T-cell (primary cell): Measurements from ENCODE around the gene GALNT1. TPM values are rescaled to one million over a fixed set of nuclear protein-coding genes. Genes with fewer than 3 reads are reported as not detected.

Source experiments
- ATAC-seq, 4 experiments: fragments of 200-7000 bp in 3 of 4; fragments of 150-1000 bp in 1 of 4; cut with Tn5 transposase; replicated peaks in 1 of 4; 1 replicate in 3 of 4; 2 replicates in 1 of 4; pipeline ENCODE4 v1.10.0; 2021; ENCODE audit warnings: moderate library complexity in 3 of 4, mild to moderate bottlenecking in 2 of 4, moderate number of reproducible peaks in 1 of 4
- CTCF ChIA-PET, 2 donors: fragments of 300-600 bp; sonication (Branson Sonifier 250); formaldehyde crosslinking; loops; one replicate each; lab custom pipeline; 2022; ENCODE audit warnings: antibody characterized with exemption in 2 of 2; lab: Charles Lee
- POLR2A ChIA-PET, 2 donors: fragments of 300-600 bp; sonication (Branson Sonifier 250); formaldehyde crosslinking; loops; one replicate each; lab custom pipeline; 2022; ENCODE audit warnings: antibody characterized with exemption in 2 of 2; lab: Charles Lee
- DNase-seq, 35 experiments: peaks; one replicate each; pipeline versions ENCODE4 v3.0.0 to v3.0.0-alpha.2; 2013 to 2023
- H3K27ac ChIP-seq: one replicate; pipeline ENCODE4 v1.5.1; 2013; ENCODE audit warnings: low read length
- H3K27me3 ChIP-seq, 2 experiments: replicated peaks in 1 of 2; 1 replicate in 1 of 2; 2 replicates in 1 of 2; pipeline versions ENCODE4 v1.6.1 to v1.7.0; 2013; ENCODE audit warnings: low read length in 1 of 2, mixed read lengths in 1 of 2; ENCODE audit not compliant: control insufficient read depth in 2 of 2, insufficient read depth in 2 of 2; ENCODE audit errors: extremely low read depth in 1 of 2
- H3K36me3 ChIP-seq, 2 donors: 1 replicate in 1 of 2; 2 replicates in 1 of 2; pipeline versions ENCODE4 v1.6.1 to v1.7.0; 2013; ENCODE audit warnings: low read length in 1 of 2; ENCODE audit not compliant: control insufficient read depth in 2 of 2, insufficient read depth in 1 of 2; ENCODE audit errors: extremely low read depth in 1 of 2
- H3K4me1 ChIP-seq, 2 experiments: 1 replicate in 1 of 2; 2 replicates in 1 of 2; pipeline versions ENCODE4 v1.6.1 to v1.7.0; 2013; ENCODE audit warnings: low read length in 2 of 2, mixed read lengths in 1 of 2; ENCODE audit not compliant: insufficient read depth in 2 of 2, control insufficient read depth in 1 of 2; ENCODE audit errors: extremely low read depth in 1 of 2
- H3K4me3 ChIP-seq, 2 donors: 1 replicate in 1 of 2; 2 replicates in 1 of 2; pipeline versions ENCODE4 v1.5.1 to v1.7.0; 2013; ENCODE audit warnings: mild to moderate bottlenecking in 2 of 2, low read length in 1 of 2, moderate library complexity in 1 of 2; ENCODE audit not compliant: control insufficient read depth in 1 of 2; ENCODE audit errors: extremely low read depth in 1 of 2
- H3K9me3 ChIP-seq: 2 replicates; pipeline ENCODE4 v1.7.0; 2013
- H3K27ac Mint-ChIP-seq, 2 donors: one replicate each; pipeline ENCODE4 v1.8.0; 2020 to 2021; ENCODE audit warnings: mild to moderate bottlenecking in 2 of 2, mixed read lengths in 2 of 2
- H3K27me3 Mint-ChIP-seq, 2 donors: one replicate each; pipeline ENCODE4 v1.8.0; 2021 to 2022; ENCODE audit warnings: mixed read lengths in 2 of 2
- H3K36me3 Mint-ChIP-seq: one replicate; pipeline ENCODE4 v1.8.0; 2021; ENCODE audit warnings: mixed read lengths
- H3K4me1 Mint-ChIP-seq, 3 donors: one replicate each; pipeline ENCODE4 v1.8.0; 2020 to 2022; ENCODE audit warnings: mixed read lengths in 3 of 3, mild to moderate bottlenecking in 1 of 3
- H3K4me3 Mint-ChIP-seq, 3 donors: one replicate each; pipeline ENCODE4 v1.8.0; 2020 to 2022; ENCODE audit warnings: mild to moderate bottlenecking in 3 of 3, mixed read lengths in 3 of 3, moderate library complexity in 3 of 3
- H3K9me3 Mint-ChIP-seq, 3 donors: one replicate each; pipeline ENCODE4 v1.8.0; 2020 to 2022; ENCODE audit warnings: mixed read lengths in 3 of 3
- WGBS: methylation state at CpG from one replicate; pipeline ENCODE4 v1.1.5; 2013; ENCODE audit warnings: missing lambda C conversion rate; ENCODE audit not compliant: insufficient coverage; 5-methylcytosine and 5-hydroxymethylcytosine counted together
- total RNA-seq, 35 experiments: library from RNA in 6 of 35; stranded (reverse) in 6 of 35; fragments of 120-200 nt in 1 of 35; gene quantifications; one replicate each; pipeline versions ENCODE4 v1.2.1 to v1.2.4 and lab custom pipeline; 2013 to 2026

The GALNT1 gene
- total RNA-seq, 5 donors from 2014 or later (not counting 1 experiment from before 2014, with no cell fraction given), result 28.2 to 34.2 (median 30.0) TPM

GRCh38 chr18:35585608-35586007, 4.1 kb downstream of the GALNT1 start:
- Mint-ChIP-seq H3K4me1 (peaks cover 55 to 61% (median 58%) of the 10 kb centered on the region in 3 donors), H3K27ac (no peak overlapping the region), H3K36me3 (peaks cover 10% of the 10 kb centered on the region), H3K27me3 (no peaks in the 10 kb centered on the region), H3K9me3 (no peaks in the 10 kb centered on the region), H3K4me3 (no peak overlapping the region)
- Histone ChIP-seq H3K4me1 (peaks cover 5 to 16% of the 10 kb centered on the region in 2 experiments), H3K9me3 (no peaks in the 10 kb centered on the region), H3K27me3 (no peaks in the 10 kb centered on the region), H3K36me3 (no peaks in the 10 kb centered on the region), H3K4me3 (no peak overlapping the region), H3K27ac (no peak overlapping the region)
- POLR2A ChIA-PET, result interaction anchor here in 1 of 2 donors (0.6 kb wide), 1 partner anchor 487 kb away, joined by 11 read pairs; no protein-coding TSS in a partner anchor
- CTCF ChIA-PET, result no interaction called here
- no CpG with 5 or more reads among the region's 1 CpG for WGBS
- ATAC-seq, result no peak
- no peak for DNase-seq

GRCh38 chr18:35588122-35588521, 6.6 kb downstream of the GALNT1 start:
- no peaks in the 10 kb centered on the region for H3K27me3 Mint-ChIP-seq
- H3K36me3 Mint-ChIP-seq, result peaks cover 10% of the 10 kb centered on the region
- no peak for ATAC-seq
- no peak overlapping the region for H3K4me3 ChIP-seq
- H3K9me3 ChIP-seq, result no peaks in the 10 kb centered on the region
- no peak for DNase-seq
- H3K27ac Mint-ChIP-seq, result no peak overlapping the region
- no peaks in the 10 kb centered on the region for H3K27me3 ChIP-seq
- H3K4me1 Mint-ChIP-seq, result peaks cover 45 to 51% (median 48%) of the 10 kb centered on the region in 3 donors
- H3K27ac ChIP-seq, result no peak overlapping the region
- POLR2A ChIA-PET, result no interaction called here
- H3K9me3 Mint-ChIP-seq, result no peaks in the 10 kb centered on the region
- no peaks in the 10 kb centered on the region for H3K36me3 ChIP-seq
- WGBS, result no CpG with 5 or more reads among the region's 4 CpGs
- CTCF ChIA-PET, result interaction anchor here in 1 of 2 donors (0.6 kb wide), 1 partner anchor 582 kb away, joined by 6 read pairs; no protein-coding TSS in a partner anchor
- peaks cover 0 to 4% of the 10 kb centered on the region in 2 experiments for H3K4me1 ChIP-seq
- no peak overlapping the region for H3K4me3 Mint-ChIP-seq

- POLR2A ChIA-PET, result no interaction called here
- H3K36me3 Mint-ChIP-seq, result peaks cover 10% of the 10 kb centered on the region
- H3K36me3 ChIP-seq, result no peaks in the 10 kb centered on the region
- no CpG with 5 or more reads among the region's 6 CpGs for WGBS
- H3K27me3 ChIP-seq, result no peaks in the 10 kb centered on the region
- H3K27me3 Mint-ChIP-seq, result no peaks in the 10 kb centered on the region
- H3K4me3 Mint-ChIP-seq, result no peak overlapping the region
- H3K9me3 Mint-ChIP-seq, result no peaks in the 10 kb centered on the region
- H3K4me1 ChIP-seq, result no peaks in the 10 kb centered on the region
- DNase-seq (peak in 26 of 35 experiments; percentile 2 to 56 (median 17)), ATAC-seq (peak; percentile 45 to 85 (median 78))
- H3K4me3 ChIP-seq, result no peak overlapping the region
- CTCF ChIA-PET, result interaction anchor here in 1 of 2 donors (0.7 kb wide), 1 partner anchor 506 kb away, joined by 11 read pairs; no protein-coding TSS in a partner anchor
- H3K9me3 ChIP-seq, result no peaks in the 10 kb centered on the region
- H3K27ac Mint-ChIP-seq, result no peak overlapping the region
- H3K27ac ChIP-seq, result no peak overlapping the region
- H3K4me1 Mint-ChIP-seq, result peaks cover 39 to 45% (median 43%) of the 10 kb centered on the region in 3 donors
These were observed 7.5 kb downstream of the GALNT1 start for GRCh38 chr18:35588995-35589394.

- Histone ChIP-seq H3K4me3 (no peak overlapping the region), H3K9me3 (no peaks in the 10 kb centered on the region), H3K27me3 (no peaks in the 10 kb centered on the region), H3K36me3 (no peaks in the 10 kb centered on the region), H3K27ac (no peak overlapping the region), H3K4me1 (no peaks in the 10 kb centered on the region)
- H3K4me1 Mint-ChIP-seq, result peaks cover 41 to 45% (median 44%) of the 10 kb centered on the region in 3 donors
- H3K27ac Mint-ChIP-seq, result no peak overlapping the region
- ChIA-PET POLR2A (no interaction called here), CTCF (interaction anchor here (0.6 to 0.7 kb wide), 2 partner anchors 301 to 507 kb away, joined by 4 to 11 read pairs; no protein-coding TSS in a partner anchor)
- no peak for DNase-seq
- no peaks in the 10 kb centered on the region for H3K9me3 Mint-ChIP-seq
- peaks cover 10% of the 10 kb centered on the region for H3K36me3 Mint-ChIP-seq
- H3K27me3 Mint-ChIP-seq, result no peaks in the 10 kb centered on the region
- no CpG with 5 or more reads among the region's 1 CpG for WGBS
- no peak overlapping the region for H3K4me3 Mint-ChIP-seq
- no peak for ATAC-seq
These were observed 8.0 kb downstream of the GALNT1 start for GRCh38 chr18:35589546-35589945.

- no peaks in the 10 kb centered on the region for H3K36me3 ChIP-seq
- H3K27me3 ChIP-seq, result no peaks in the 10 kb centered on the region
- ChIA-PET POLR2A (no interaction called here), CTCF (no interaction called here)
- H3K27ac Mint-ChIP-seq, result no peak overlapping the region
- DNase-seq (no peak), ATAC-seq (no peak)
- no peak overlapping the region for H3K4me3 Mint-ChIP-seq
- H3K9me3 ChIP-seq, result no peaks in the 10 kb centered on the region
- H3K4me1 ChIP-seq, result no peaks in the 10 kb centered on the region
- H3K4me3 ChIP-seq, result no peak overlapping the region
- 67% methylated on average over 1 of the region's 1 CpG for WGBS
- H3K9me3 Mint-ChIP-seq, result no peaks in the 10 kb centered on the region
- no peaks in the 10 kb centered on the region for H3K27me3 Mint-ChIP-seq
- H3K4me1 Mint-ChIP-seq, result peaks cover 41 to 47% (median 41%) of the 10 kb centered on the region in 3 donors
- H3K27ac ChIP-seq, result no peak overlapping the region
- H3K36me3 Mint-ChIP-seq, result peaks cover 10% of the 10 kb centered on the region
These were observed 9.4 kb downstream of the GALNT1 start for GRCh38 chr18:35590935-35591334.

GRCh38 chr18:35592298-35592697, 10.8 kb downstream of the GALNT1 start:
- CTCF ChIA-PET, result no interaction called here
- no peak for DNase-seq
- no peaks in the 10 kb centered on the region for H3K27me3 ChIP-seq
- H3K36me3 ChIP-seq, result no peaks in the 10 kb centered on the region
- no peak overlapping the region for H3K27ac ChIP-seq
- H3K4me1 Mint-ChIP-seq, result peaks cover 38 to 45% (median 44%) of the 10 kb centered on the region in 3 donors
- H3K27ac Mint-ChIP-seq, result no peak overlapping the region
- no peaks in the 10 kb centered on the region for H3K4me1 ChIP-seq
- no peaks in the 10 kb centered on the region for H3K27me3 Mint-ChIP-seq
- no peak overlapping the region for H3K4me3 Mint-ChIP-seq
- no peak overlapping the region for H3K4me3 ChIP-seq
- H3K36me3 Mint-ChIP-seq, result peaks cover 8% of the 10 kb centered on the region
- no peak for ATAC-seq
- POLR2A ChIA-PET, result no interaction called here
- no peaks in the 10 kb centered on the region for H3K9me3 ChIP-seq
- no peaks in the 10 kb centered on the region for H3K9me3 Mint-ChIP-seq
